ENCODE data around the gene PRELP. TPM values are rescaled to one million over a fixed set of nuclear protein-coding genes. Genes with fewer than 3 reads are reported as not detected.

Gene PRELP
- total RNA-seq, 2 donors from 2014 or later: not detected

Other genes starting within 250 kb of the PRELP start
- gene CHIT1, start 246.1 kb upstream of the PRELP start, total RNA-seq: 1 to 10 TPM; 2.8 to 6.7 TPM
- 100 to 1,000 TPM in 1 of 2 donors, 10 to 100 TPM in 1; 91.3 to 340 TPM for gene BTG2, start 170.3 kb upstream of the PRELP start, total RNA-seq
- under 1 TPM in 1 of 2 donors, not detected in 1; 0.26 TPM for gene FMOD, start 124.7 kb upstream of the PRELP start, total RNA-seq
- gene OPTC, start 18.3 kb downstream of the PRELP start, total RNA-seq: not detected
- gene ATP2B4, start 151.0 kb downstream of the PRELP start, total RNA-seq: 100 to 1,000 TPM; 101 TPM